HG02870 (cell line): ENCODE measurements around the gene MEOX2.

ENCODE experiments used
- ATAC-seq: cut with Tn5 transposase; IDR thresholded peaks from one replicate; pipeline ENCODE4 v1.9.1; 2021; ENCODE audit warnings: mild to moderate bottlenecking, moderate library complexity; ENCODE audit not compliant: unreplicated experiment

Gene MEOX2

GRCh38 chr7:15686295-15686956 lies at the start of gene MEOX2:
TSS of gene MEOX2 (minus strand) at chr7:15686683. CDS start at chr7:15686402, 281 bp downstream.
- no peak for ATAC-seq

GRCh38 chr7:15729746-15730145 lies 43.3 kb upstream of the MEOX2 start:
- ATAC-seq: no peak

- ATAC-seq: no peak
These were observed 38.6 kb upstream of the MEOX2 start for GRCh38 chr7:15725051-15725450.

GRCh38 chr7:15723841-15724240 lies 37.4 kb upstream of the MEOX2 start:
- no peak for ATAC-seq

GRCh38 chr7:15720849-15721471 lies 34.5 kb upstream of the MEOX2 start:
- ATAC-seq: no peak

GRCh38 chr7:15719311-15719710 lies 32.8 kb upstream of the MEOX2 start:
- ATAC-seq: no peak

- ATAC-seq: no peak
These were observed 29.0 kb upstream of the MEOX2 start for GRCh38 chr7:15715435-15715834.

GRCh38 chr7:15709978-15710377 lies 23.5 kb upstream of the MEOX2 start:
- ATAC-seq: no peak

- no peak for ATAC-seq
These were observed 21.1 kb upstream of the MEOX2 start for GRCh38 chr7:15707570-15707969.

GRCh38 chr7:15703732-15704131 lies 17.2 kb upstream of the MEOX2 start:
- no peak for ATAC-seq

- ATAC-seq: no peak
These were observed 6.1 kb upstream of the MEOX2 start for GRCh38 chr7:15692501-15693020.

GRCh38 chr7:15688911-15689310 lies 2.4 kb upstream of the MEOX2 start:
- no peak for ATAC-seq

GRCh38 chr7:15688279-15688626 lies 1.8 kb upstream of the MEOX2 start:
- ATAC-seq: no peak

- ATAC-seq: no peak
These were observed 1.2 kb upstream of the MEOX2 start for GRCh38 chr7:15687546-15688278.

GRCh38 chr7:15686957-15687545 lies 568 bp upstream of the MEOX2 start:
- ATAC-seq: no peak

GRCh38 chr7:15685358-15686294 lies 857 bp downstream of the MEOX2 start:
- ATAC-seq: no peak

GRCh38 chr7:15684871-15685270 lies 1.6 kb downstream of the MEOX2 start:
- no peak for ATAC-seq

- ATAC-seq: no peak
These were observed 2.2 kb downstream of the MEOX2 start for GRCh38 chr7:15684111-15684800.

GRCh38 chr7:15682751-15683245 lies 3.7 kb downstream of the MEOX2 start:
- no peak for ATAC-seq

- no peak for ATAC-seq
These were observed 4.4 kb downstream of the MEOX2 start for GRCh38 chr7:15682111-15682510.
